NCI-H345 (cell line): ENCODE measurements around the gene ADAMTS7.
A peak's percentile ranks its signal among the peaks of the same experiment; 100 is the strongest.
"Not testable (repeated sequence)": the region's sequence is repeated elsewhere in the genome, so short reads cannot be mapped to it uniquely, and the experiment has no call there.

ENCODE experiments used
- DNase-seq: peaks from one replicate; lab custom pipeline; 2025; lab: John Stamatoyannopoulos, UW

The ADAMTS7 gene

GRCh38 chr15:78779176-78779785 lies 32.0 kb downstream of the ADAMTS7 start:
- DNase-seq = not testable (repeated sequence)

GRCh38 chr15:78778422-78778821 lies 32.8 kb downstream of the ADAMTS7 start:
- no peak for DNase-seq

GRCh38 chr15:78777953-78778345 lies 33.3 kb downstream of the ADAMTS7 start:
- not testable (repeated sequence) for DNase-seq

GRCh38 chr15:78777290-78777952 lies 33.8 kb downstream of the ADAMTS7 start:
- DNase-seq = not testable (repeated sequence)

- DNase-seq = not testable (repeated sequence)
These were observed 35.0 kb downstream of the ADAMTS7 start for GRCh38 chr15:78776046-78776925.

GRCh38 chr15:78775472-78775871 lies 35.8 kb downstream of the ADAMTS7 start:
- no peak for DNase-seq

- DNase-seq = not testable (repeated sequence)
These were observed 36.7 kb downstream of the ADAMTS7 start for GRCh38 chr15:78774451-78774990.

- DNase-seq = not testable (repeated sequence)
These were observed 37.4 kb downstream of the ADAMTS7 start for GRCh38 chr15:78773765-78774450.

- DNase-seq = no peak
These were observed 38.5 kb downstream of the ADAMTS7 start for GRCh38 chr15:78772738-78773137.

- not testable (repeated sequence) for DNase-seq
These were observed 39.7 kb downstream of the ADAMTS7 start for GRCh38 chr15:78771436-78772000.

GRCh38 chr15:78771020-78771419 lies 40.2 kb downstream of the ADAMTS7 start:
- not testable (repeated sequence) for DNase-seq

- not testable (repeated sequence) for DNase-seq
These were observed 41.6 kb downstream of the ADAMTS7 start for GRCh38 chr15:78769473-78770225.

- no peak for DNase-seq
These were observed 42.5 kb downstream of the ADAMTS7 start for GRCh38 chr15:78768531-78769408.

- DNase-seq = no peak
These were observed 43.2 kb downstream of the ADAMTS7 start for GRCh38 chr15:78768096-78768495.

GRCh38 chr15:78767331-78767951 lies 43.8 kb downstream of the ADAMTS7 start:
- peak; percentile 18 for DNase-seq

- DNase-seq = not testable (repeated sequence)
These were observed 44.6 kb downstream of the ADAMTS7 start for GRCh38 chr15:78766641-78767071.

- DNase-seq = no peak
These were observed 45.2 kb downstream of the ADAMTS7 start for GRCh38 chr15:78766041-78766440.

- not testable (repeated sequence) for DNase-seq
These were observed 46.0 kb downstream of the ADAMTS7 start for GRCh38 chr15:78765154-78765860.
